GM18520 (cell line): ENCODE results near the gene THPO.
A peak's percentile ranks its signal among the peaks of the same experiment; 100 is the strongest.

Experiments
- ATAC-seq: cut with Tn5 transposase; IDR thresholded peaks from one replicate; pipeline ENCODE4 v1.9.1; 2021; ENCODE audit not compliant: unreplicated experiment

THPO gene

GRCh38 chr3:184386047-184386806, 8.2 kb upstream of the THPO start:
- no peak for ATAC-seq

DNA sequence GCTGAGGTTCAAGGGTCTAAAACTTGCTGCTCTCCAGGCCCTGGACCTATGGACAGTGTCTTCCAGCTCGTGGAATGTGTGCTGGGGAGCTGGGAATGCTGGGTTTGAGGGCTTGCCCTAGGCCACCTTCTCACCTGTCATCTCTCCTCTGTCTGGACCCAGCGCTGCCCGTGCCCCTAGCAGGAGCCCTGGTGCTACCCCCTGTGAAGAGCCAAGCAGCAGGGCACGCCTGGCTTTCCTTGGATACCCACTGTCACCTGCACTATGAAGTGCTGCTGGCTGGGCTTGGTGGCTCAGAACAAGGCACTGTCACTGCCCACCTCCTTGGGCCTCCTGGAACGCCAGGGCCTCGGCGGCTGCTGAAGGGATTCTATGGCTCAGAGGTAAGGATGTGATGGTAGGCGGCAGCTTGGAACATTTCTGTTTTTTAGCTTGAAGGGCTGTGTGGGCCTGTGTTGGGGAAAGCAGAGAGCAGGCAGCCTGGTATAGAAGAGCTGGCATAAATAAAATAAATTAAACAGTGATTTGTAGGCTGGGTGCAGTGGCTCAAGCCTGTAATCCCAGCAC, 6.9 kb upstream of the THPO start:
- ATAC-seq: no peak

DNA sequence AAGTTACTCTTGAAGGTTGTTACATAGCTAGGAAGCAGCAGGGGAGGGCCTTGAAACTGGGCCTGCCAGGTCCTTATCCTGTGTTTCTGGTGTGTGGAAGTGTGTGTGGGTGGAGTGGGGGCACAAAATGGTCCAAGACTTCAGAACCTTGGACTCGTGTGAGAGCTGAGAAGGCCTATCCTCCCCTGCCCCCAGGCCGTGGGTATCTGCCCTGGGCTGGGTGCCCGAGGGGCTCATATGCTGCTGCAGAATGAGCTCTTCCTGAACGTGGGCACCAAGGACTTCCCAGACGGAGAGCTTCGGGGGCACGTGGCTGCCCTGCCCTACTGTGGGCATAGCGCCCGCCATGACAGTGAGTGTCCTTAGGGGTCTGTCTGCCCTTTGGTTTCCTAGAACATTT, 6.3 kb upstream of the THPO start:
- ATAC-seq: no peak

GRCh38 chr3:184383033-184383740, 5.2 kb upstream of the THPO start:
- no peak for ATAC-seq

GRCh38 chr3:184382326-184383032, 4.5 kb upstream of the THPO start:
- ATAC-seq: no peak

- ATAC-seq: no peak
Observed at GRCh38 chr3:184381261-184382224, 3.5 kb upstream of the THPO start.

DNA sequence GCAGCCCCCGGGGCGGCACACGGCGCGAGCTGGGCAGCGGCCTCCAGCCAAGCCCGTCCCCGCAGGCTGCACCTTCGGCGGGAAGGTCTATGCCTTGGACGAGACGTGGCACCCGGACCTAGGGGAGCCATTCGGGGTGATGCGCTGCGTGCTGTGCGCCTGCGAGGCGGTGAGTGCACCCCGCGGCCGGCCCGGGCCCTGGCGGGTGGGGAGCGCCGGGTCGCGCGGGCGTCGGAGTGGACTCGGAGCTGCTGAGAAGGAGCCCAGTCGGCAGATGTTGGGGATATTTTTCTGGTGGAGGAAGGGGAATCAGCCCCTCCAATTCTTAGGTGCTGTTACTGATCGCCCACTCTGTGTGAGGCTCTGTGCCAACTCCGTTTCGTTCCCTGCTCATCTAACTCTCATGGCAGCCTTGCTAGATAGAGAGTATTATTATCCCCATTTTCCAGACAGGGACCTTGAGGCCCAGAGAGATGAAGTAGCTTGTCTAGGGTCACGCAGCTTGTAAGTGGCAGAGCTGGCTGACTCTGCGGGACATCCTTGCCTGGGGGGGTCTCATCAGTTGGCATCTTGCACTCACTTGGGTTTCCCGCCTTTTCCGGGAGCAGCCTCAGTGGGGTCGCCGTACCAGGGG, 2.7 kb upstream of the THPO start:
- no peak for ATAC-seq

- ATAC-seq: no peak
Observed at GRCh38 chr3:184380185-184380626, 2.2 kb upstream of the THPO start.

DNA sequence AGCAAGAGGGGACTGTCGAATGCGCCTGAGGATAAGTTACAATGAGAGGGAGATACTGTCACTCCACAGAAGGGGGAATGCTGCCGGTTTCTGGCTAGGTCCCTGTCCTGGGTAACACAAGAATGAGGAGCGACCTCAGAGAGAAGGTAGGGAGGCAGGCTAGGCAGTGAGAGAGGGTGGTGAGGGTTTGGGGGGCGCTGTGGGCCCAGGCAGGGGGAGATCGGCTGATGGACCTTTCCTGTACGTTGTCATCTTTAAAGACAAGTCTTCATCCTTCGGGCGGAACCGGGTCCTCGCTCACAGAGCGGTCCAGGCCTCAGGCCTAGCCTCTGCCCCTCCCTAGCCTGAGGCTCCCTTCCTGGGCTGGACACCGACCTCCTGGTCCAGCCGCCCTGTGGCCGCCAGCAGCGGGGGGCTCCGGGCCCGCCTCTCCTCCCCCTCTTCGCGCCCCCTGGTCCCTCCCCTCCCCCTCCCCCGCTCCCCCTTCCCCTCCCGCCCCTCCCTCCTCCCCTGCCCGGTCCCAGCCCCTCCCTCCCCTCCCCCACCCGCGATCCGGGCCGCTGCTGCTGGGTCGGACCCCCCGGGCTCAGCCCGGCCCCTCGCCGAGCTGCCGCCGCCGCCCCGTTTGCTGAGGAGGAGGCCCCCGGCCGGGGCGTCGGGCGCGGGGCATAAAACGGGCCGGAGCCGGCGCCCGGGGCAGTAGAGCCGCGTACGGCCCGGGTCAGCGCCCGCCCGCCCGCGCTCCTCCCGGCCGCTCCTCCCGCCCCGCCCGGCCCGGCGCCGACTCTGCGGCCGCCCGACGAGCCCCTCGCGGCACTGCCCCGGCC, 1.6 kb upstream of the THPO start, which contains the start of gene CHRD:
Gene CHRD, plus strand, starts transcription at position 697 of the 827 bp plus-strand sequence. CDS start 265 bp downstream, outside the sequence.
- no peak for ATAC-seq

DNA sequence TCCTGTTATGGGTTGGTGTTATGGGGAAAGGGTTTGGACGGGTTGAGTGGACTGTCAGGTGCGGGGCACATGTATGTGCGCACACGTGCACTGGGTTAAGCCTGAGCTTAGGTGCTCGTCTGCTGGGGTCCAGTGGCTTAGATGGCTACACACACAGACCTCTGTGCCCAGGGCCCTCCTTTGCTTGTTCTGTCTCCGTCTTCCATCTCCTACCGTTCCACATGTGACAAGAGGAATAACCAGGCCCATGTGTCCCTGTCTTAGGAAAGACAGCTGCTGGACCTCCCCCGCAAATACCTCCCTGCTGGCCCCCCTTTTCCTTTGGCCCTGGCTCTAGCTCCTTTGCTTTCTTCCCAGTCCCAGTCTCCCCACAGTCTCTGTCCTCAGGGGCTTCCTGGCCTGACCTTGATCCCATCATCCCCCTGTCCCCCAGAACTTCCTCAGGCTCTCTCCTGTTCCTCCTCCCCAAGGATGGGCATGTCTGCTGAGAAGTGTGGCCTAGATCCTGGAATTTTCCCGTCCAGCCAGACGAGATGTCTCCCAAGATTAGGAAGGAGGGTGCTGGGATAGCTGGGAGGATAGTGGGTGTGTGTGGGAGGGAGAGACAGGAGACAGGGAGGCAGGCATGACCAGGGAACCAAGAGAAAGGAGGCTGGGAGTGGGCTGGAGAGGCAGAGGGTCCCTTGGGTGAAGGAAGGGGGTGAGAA, 797 bp upstream of the THPO start:
- ATAC-seq: no peak

GRCh38 chr3:184377374-184377773, 633 bp downstream of the THPO start:
- no peak for ATAC-seq

DNA sequence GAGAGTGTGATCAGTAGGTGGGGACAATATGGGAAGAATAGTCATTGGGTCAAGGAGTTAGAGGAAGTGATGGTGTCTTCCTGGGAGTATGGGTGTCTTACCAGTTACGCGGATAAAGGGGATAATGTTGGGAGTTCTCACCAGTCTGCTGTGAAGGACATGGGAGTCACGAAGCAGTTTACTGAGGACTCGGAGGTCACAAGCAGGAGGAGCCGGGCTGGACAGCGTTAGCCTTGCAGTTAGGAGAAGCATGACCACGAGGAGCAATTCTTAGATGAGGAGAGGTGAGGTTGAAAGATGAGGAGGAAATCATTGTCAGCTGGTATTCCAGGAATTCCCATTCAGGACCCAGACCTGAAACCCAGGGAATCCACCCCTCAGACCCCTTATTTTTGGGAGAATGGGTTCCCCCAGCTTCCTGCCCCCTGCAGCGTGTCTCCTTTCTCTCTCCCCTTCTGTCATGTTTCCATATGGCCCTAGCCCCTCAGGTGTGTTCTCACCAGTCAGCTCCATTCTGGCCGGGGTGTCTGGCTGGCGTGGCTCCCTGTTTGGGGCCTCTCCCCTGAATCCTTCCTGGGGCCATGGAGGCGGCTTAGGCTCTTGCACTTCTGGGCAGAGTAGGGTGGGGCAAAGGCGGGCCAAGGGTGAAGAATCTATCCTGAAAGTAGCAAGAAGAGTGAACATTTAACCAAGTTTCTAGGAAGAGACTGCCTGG, 2.1 kb downstream of the THPO start:
- no peak for ATAC-seq

- ATAC-seq: no peak
Observed at GRCh38 chr3:184373422-184373821, 4.6 kb downstream of the THPO start.

DNA sequence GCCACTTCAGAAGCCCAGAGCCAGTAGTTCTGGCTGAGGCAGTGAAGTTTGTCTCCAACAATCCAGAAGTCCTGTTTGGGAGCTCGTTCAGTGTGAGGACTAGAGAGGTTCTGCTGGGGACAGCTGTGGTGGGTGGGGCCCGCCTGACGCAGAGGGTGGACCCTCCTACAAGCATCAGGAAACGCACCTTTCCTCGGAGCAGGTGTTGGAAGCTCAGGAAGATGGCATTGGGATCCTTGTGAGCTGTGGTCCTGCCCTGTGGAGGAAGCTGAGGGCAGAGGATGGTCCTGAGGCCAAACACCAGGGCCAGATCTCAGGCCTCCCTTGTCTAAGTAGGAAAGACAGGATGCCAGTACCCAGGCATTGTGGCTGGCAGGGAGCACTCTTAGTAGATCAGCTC, 5.1 kb downstream of the THPO start:
- no peak for ATAC-seq

GRCh38 chr3:184372296-184372821, 5.6 kb downstream of the THPO start:
- no peak for ATAC-seq

GRCh38 chr3:184371570-184372018, 6.4 kb downstream of the THPO start:
- peak; percentile 50 for ATAC-seq

DNA sequence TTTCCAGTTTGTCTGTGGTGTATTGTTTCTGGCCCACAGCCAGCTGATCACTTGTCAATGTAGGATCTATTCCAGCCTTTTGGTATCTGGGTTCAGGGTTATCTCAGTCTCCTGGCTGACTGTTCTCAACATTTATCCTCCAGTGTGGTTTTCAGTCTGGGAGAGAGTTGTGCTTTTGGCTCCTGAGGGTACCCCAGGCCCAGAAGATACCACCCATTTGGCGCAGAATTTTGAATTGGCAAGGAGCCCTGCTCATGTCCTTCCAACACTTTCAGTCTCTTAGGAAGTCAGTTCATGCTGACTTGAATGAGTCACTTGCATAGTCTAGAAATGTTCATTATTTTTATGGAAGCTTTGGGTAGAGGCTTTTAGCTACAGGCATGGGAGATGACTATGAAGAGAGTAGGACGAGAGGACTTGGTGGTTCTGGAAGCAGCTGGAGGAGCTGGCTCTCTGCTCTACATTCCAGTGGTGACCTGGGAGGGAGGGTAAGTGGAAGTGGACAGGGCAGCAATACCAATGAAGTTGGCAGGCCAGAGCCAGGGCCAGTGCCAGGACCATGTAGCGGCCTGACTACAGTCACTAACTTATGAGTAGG, 9.3 kb downstream of the THPO start:
- no peak for ATAC-seq
